ENCODE measurements around the gene KCNC3. TPM values are rescaled to one million over a fixed set of nuclear protein-coding genes. Genes with fewer than 3 reads are reported as not detected.

KCNC3 gene
- total and polyA plus RNA-seq, 2 donors (not counting 3 experiments of a cell fraction or from before 2014, with no cell fraction given) = 0.22 to 0.91 TPM

GRCh38 chr19:50286443-50286842 is 42.7 kb downstream of the KCNC3 start:
- Histone ChIP-seq H3K27me3 (ENCODE audit: control insufficient read depth in 2 of 2, insufficient read depth in 2 of 2, low read length in 2 of 2) (no peaks in the 10 kb centered on the region), H3K4me2 (ENCODE audit: insufficient read depth, low read length) (no peak overlapping the region), H3K9ac (replicated peaks; ENCODE audit: extremely low read depth, insufficient read depth, low read length) (no peak overlapping the region), H3K9me1 (replicated peaks; ENCODE audit: control insufficient read depth, extremely low read depth, insufficient read depth, low read length) (no peaks in the 10 kb centered on the region), H4K20me1 (replicated peaks; ENCODE audit: control insufficient read depth, extremely low read depth, insufficient read depth, low read length) (no peaks in the 10 kb centered on the region), H3K4me3 (replicated peaks in 1 of 3; ENCODE audit: insufficient read depth in 1 of 3, low read depth in 1 of 3, low read length in 3 of 3) (no peak overlapping the region), H3K9me3 (replicated peaks; ENCODE audit: control insufficient read depth, insufficient read depth, low read length) (no peaks in the 10 kb centered on the region), H3K27ac (ENCODE audit: insufficient read depth, low read depth, low read length) (no peak overlapping the region), H3K79me2 (ENCODE audit: control insufficient read depth, insufficient read depth, low read length) (no peaks in the 10 kb centered on the region), H3K4me1 (ENCODE audit: control insufficient read depth, extremely low read depth, insufficient read depth, low read length) (no peaks in the 10 kb centered on the region), H3K36me3 (ENCODE audit: control insufficient read depth in 2 of 2, extremely low read depth in 1 of 2, insufficient read depth in 2 of 2, low read length in 2 of 2) (no peaks in the 10 kb centered on the region), H2AFZ (ENCODE audit: low read depth, low read length) (no peak overlapping the region)
- CTCF ChIA-PET = interaction anchor here (0.8 kb wide), 1 partner anchor 27 kb away, joined by 3 read pairs; no protein-coding TSS in a partner anchor
- no TSS peak for BruUV-seq (replicated peaks)
- no peak for FAIRE-seq
- TF ChIP-seq POLR2A (IDR thresholded peaks at IDR 0.05; ENCODE audit: low read depth, low read length) = no peak
- TF ChIP-seq CTCF (IDR thresholded peaks at IDR 0.05; ENCODE audit: extremely low read depth in 1 of 2, insufficient read depth in 1 of 2, low read depth in 1 of 2, low read length in 2 of 2) = no peak
- TF ChIP-seq POLR2AphosphoS5 (IDR thresholded peaks at IDR 0.05; ENCODE audit: insufficient read depth, low read depth, low read length) = no peak
- TF ChIP-seq GATA2 (IDR thresholded peaks at IDR 0.05; ENCODE audit: insufficient read depth, insufficient read length, low read depth, low read length) = no peak
- no peak for TF ChIP-seq EZH2 (IDR thresholded peaks at IDR 0.05; ENCODE audit: borderline replicate concordance, low read depth, low read length, severe bottlenecking)
- TF ChIP-seq FOS (IDR thresholded peaks at IDR 0.05; ENCODE audit: borderline replicate concordance, insufficient read depth, low read length) = no peak
- TF ChIP-seq JUN (IDR thresholded peaks at IDR 0.05; ENCODE audit: borderline replicate concordance, insufficient read depth, insufficient read length, low read depth) = no peak
- no peak for TF ChIP-seq MAX (IDR thresholded peaks at IDR 0.05; ENCODE audit: insufficient read depth, insufficient read length)
- TF ChIP-seq MYC (IDR thresholded peaks at IDR 0.05; ENCODE audit: low read depth, low read length) = no peak
- POLR2A ChIA-PET = no interaction called here
- no peak for DNase-seq (ENCODE audit: low read depth, low spot score)
- dilution Hi-C loops (cut with MboI; ENCODE audit: extremely low pct_ligation_motif_present, low sequenced_read_pairs) = no loop called here
- intact Hi-C loops (cut with micrococcal nuclease) = no loop called here

Data from endothelial cell of umbilical vein (primary cell).